ENCODE results near the gene SEPHS2. TPM values are rescaled to one million over a fixed set of nuclear protein-coding genes. Genes with fewer than 3 reads are reported as not detected.

The SEPHS2 gene
- total RNA-seq, 1 experiment from 2014 or later = 52.6 TPM

DNA sequence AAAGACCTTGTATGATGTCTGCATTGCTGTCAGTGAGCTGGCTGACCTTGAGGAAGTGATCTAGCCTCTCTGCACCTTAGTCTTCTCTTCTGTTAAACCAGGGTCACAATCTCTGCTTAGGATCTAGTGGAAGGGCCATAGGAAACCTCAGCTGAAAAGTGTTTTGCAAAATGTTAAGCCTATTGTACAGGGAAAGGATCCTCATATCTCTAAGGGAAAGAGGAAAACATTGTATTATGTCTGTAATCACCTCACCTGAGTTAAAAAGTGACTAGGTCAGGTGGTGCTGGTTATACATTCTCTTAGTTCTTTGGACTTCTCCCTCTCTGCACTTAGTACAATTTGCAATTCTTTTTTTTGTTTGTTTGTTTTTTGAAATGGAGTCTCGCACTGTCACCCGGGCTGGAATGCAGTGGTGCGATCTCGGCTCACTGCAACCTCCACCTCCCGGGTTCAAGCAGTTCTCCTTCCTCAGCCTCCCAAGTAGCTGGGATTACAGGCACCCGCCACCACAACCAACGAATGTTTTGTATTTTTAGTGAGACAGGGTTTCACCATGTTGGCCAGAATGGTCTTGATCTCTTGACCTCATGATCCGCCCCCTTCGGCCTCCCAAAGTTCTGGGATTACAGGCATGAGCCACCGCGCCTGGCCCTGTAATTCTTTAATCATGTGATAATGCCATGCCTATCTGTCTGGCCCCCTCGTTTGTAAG is 2.0 kb upstream of the SEPHS2 start:
- H3K27ac Mint-ChIP-seq = no peak overlapping the region

More for the DNA sequence above, 2.0 kb upstream of the SEPHS2 start:
- Histone ChIP-seq H3K27me3 (ENCODE audit: insufficient read depth, low read length) (no peaks in the 10 kb centered on the region), H3K79me1 (ENCODE audit: insufficient read depth, low read depth, low read length, poor library complexity, severe bottlenecking) (no peaks in the 10 kb centered on the region), H3K4me1 (ENCODE audit: insufficient read depth, low read length) (peaks cover 3% of the 10 kb centered on the region; the same call in 1 of the 2 replicates), H4K8ac (replicated peaks; ENCODE audit: insufficient read length, low read depth, low read length) (no peak overlapping the region), H3K4ac (ENCODE audit: low read depth, low read length) (no peak overlapping the region), H4K20me1 (ENCODE audit: control insufficient read depth, insufficient read depth, insufficient read length) (no peaks in the 10 kb centered on the region), H3K79me2 (ENCODE audit: insufficient read depth, low read length) (no peaks in the 10 kb centered on the region; the same call in 1 of the 2 replicates), H3T11ph (ENCODE audit: low read length) (no peak overlapping the region), H3K9me3 (ENCODE audit: control insufficient read depth, low read depth, low read length) (no peaks in the 10 kb centered on the region), H3K27ac (ENCODE audit: insufficient read length, low read depth, low read length) (no peak overlapping the region), H3K23me2 (ENCODE audit: insufficient read length, low read depth, low read length, poor library complexity, severe bottlenecking) (peaks cover 5% of the 10 kb centered on the region), H2BK20ac (ENCODE audit: low read depth, low read length, poor library complexity, severe bottlenecking) (no peak overlapping the region), H4K91ac (ENCODE audit: insufficient read length, low read depth, low read length) (no peak overlapping the region), H3K4me2 (ENCODE audit: insufficient read depth, insufficient read length, low read length) (no peak overlapping the region), H2BK5ac (ENCODE audit: insufficient read length, low read length) (no peak overlapping the region), H3K23ac (ENCODE audit: insufficient read length, low read depth, low read length) (no peak overlapping the region), H2BK15ac (ENCODE audit: low read depth, low read length) (no peak overlapping the region), H3K14ac (ENCODE audit: insufficient read depth, low read length) (no peak overlapping the region), H3K9ac (ENCODE audit: extremely low read depth, insufficient read length, low read length) (no peak overlapping the region), H3K18ac (ENCODE audit: insufficient read length, low read depth, low read length) (no peak overlapping the region), H2BK120ac (ENCODE audit: low read depth, low read length, poor library complexity, severe bottlenecking) (no peak overlapping the region), H3K56ac (ENCODE audit: insufficient read length, low read depth, low read length) (no peak overlapping the region), H2AK5ac (ENCODE audit: insufficient read length, low read length) (no peak overlapping the region), H2AFZ (ENCODE audit: low read length) (no peak overlapping the region), H2BK12ac (ENCODE audit: insufficient read length, low read depth, low read length) (no peak overlapping the region), H4K5ac (ENCODE audit: insufficient read length, low read depth, low read length) (no peak overlapping the region)
- WGBS (ENCODE audit: extremely low coverage, insufficient read length, low lambda C conversion rate) = no CpG with 5 or more reads among the region's 12 CpGs
- DNase-seq = no peak
- peaks cover 15 to 27% (median 23%) of the 10 kb centered on the region in 3 experiments for H3K36me3 Mint-ChIP-seq (ENCODE audit: insufficient read depth in 1 of 3, low read depth in 3 of 3)
- peaks cover 14 to 18% of the 10 kb centered on the region in 2 experiments for H3K4me1 Mint-ChIP-seq
- no peak for TF ChIP-seq CTCF (conservative IDR thresholded peaks at IDR 0.05)
- H3K4me3 Mint-ChIP-seq = no peak overlapping the region; a peak in 1 of 5 replicates
- H3K27me3 Mint-ChIP-seq (ENCODE audit: low read depth) = peaks cover 20% of the 10 kb centered on the region
- H3K9me3 Mint-ChIP-seq = peaks cover 6 to 10% of the 10 kb centered on the region in 2 experiments; a peak in 3 of 5 replicates
